SH-SY5Y (cell line): ENCODE results near the gene CHMP4A.

Experiments used
- GATA2 ChIP-seq: IDR thresholded peaks from 2 replicates; pipeline ENCODE4 v1.6.1; 2011; ENCODE audit warnings: mild to moderate bottlenecking, low read depth, low read length
- GATA3 ChIP-seq: IDR thresholded peaks from 2 replicates; pipeline ENCODE4 v1.6.1; 2011; ENCODE audit warnings: low read depth, mild to moderate bottlenecking, low read length, moderate library complexity

DNA sequence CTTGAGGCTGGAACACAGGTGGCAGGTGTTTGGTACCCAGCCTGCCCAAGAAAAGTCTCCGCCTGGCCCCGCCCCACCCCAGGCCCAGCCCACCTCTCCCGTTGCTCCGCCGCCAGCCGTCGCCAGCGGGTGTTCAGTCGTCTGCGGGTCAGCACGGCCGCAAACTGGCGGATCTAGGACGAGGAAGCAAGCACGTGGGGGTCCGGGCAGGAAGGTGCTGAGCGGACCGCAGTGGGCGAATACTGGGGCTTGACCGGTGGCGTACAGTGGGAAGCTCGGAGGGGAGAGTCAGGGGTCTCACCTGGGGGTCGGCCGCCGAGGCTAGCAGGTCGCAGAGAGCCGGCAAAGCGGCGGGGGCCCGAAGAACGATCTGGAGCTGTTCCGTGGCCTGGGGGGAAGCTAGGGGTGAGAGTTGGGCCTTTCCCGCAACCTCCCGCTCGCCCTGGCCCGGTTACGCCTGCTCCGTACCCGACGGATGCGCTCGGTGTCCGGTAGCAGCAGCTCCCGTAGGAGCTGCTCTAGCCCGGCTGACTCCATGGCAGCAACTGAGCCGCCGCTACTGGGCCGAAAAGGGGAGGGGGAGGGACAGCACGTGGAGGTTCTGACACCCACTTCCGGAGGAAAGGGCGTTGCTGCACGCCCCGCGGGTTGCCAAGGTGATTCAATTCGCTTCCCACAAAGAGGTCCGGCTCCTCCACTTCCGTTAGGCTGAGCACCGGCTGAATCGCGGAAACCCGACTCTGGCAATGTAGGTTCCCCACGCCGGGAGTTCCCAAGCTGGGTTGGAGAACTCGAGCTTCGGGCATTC lies 24.8 kb downstream of the CHMP4A start, which contains the start of gene IPO4:
- 0 out of 2 replicates have a peak, but pooled peaks have one; percentile 18 for TF ChIP-seq GATA2
- TF ChIP-seq GATA3 = no peak
